GM21360 (cell line): ENCODE results near the gene TOMM7.
"Not testable (repeated sequence)": the region's sequence is repeated elsewhere in the genome, so short reads cannot be mapped to it uniquely, and the experiment has no call there.

Source experiments
- ATAC-seq: cut with Tn5 transposase; IDR thresholded peaks from one replicate; pipeline ENCODE4 v1.9.1; 2021; ENCODE audit warnings: mild to moderate bottlenecking, moderate library complexity; ENCODE audit not compliant: unreplicated experiment

The TOMM7 gene

DNA sequence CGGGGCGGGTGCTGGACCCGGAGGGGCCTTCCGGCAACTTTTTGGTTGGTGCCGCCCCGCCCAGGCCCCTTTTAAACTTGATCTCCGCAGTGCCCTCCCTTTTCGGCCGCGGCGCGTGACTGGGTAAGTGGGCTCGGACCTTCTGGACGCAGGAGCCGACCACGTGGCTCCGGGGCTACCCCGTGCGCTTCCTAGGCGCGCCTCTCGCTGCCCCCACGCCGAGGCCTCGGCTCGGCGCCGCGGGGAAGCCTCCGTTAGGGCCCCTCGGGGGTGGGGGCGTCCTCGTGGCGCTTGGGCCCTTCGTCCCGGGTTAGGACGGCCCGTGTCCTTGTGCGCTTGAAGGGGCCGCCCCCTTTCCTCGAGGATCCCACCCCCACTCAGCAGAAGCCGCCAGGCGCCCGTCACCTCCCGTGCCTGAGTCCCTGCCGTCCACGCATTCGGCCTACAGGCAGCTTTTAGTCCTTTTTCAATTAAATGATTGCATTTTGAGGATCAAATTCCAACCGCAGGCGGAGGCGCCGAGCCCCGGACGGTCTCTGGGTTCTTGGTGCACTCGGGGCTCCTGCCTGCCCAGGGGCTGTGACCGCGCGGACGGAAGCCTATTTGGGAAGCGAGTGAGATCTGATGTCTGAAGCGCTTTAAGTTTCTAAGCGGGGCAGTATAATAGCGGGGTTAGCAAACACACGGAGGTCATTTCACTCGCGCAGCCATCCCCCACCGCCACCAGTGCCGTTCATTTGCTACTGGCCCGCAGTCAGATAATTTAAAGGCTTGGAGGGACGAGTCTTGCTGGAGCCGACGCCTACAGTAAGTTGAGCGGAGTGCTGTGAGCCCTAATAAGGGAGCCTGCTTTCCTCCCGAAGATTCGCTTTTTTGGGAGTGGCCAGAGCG lies 31.8 kb upstream of the TOMM7 start:
- peak; percentile 82 for ATAC-seq

DNA sequence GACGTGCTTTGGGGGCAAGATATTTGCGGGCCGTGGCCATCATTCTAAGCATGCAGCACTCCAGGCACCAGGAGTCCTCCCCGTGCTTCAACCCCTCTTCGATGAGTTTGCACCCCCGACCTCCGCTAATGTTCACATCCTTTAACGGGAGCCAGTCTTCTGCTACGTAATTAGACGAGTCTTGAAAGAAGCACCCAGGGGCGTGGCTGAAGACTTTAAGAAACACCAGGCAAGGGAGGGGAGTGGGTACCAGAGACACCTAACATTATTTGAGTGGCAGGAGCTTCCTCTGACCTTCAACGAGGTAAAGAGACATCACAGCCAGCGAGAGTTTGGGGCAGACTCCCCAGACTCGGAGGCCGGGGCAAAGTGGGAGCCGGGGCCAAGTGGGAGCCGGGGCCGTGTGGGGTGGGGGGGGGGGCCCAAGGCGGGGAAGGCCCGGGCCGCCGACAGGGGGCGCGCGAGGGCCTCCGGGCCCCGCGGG lies 31.1 kb upstream of the TOMM7 start:
- ATAC-seq = peak; percentile 15

DNA sequence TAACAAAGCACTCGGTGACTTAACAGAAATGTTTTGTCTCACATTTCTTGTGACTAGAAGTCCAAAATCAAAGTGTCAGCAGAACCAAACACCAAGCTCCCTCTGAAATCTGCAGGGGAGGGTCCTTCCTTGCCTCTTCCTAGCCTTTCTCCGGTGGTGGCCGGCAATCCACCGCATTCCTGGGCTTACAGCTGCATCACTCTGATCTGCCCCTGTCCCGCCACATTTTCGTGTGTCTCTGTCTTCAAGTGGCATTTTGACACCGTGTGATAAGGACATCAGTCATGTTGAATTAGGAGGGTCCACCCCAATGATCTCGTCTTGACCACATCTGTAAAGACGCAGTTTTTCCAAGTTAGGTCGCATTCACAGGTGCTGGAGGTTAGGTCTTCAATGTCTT lies 30.5 kb upstream of the TOMM7 start:
- ATAC-seq = no peak

DNA sequence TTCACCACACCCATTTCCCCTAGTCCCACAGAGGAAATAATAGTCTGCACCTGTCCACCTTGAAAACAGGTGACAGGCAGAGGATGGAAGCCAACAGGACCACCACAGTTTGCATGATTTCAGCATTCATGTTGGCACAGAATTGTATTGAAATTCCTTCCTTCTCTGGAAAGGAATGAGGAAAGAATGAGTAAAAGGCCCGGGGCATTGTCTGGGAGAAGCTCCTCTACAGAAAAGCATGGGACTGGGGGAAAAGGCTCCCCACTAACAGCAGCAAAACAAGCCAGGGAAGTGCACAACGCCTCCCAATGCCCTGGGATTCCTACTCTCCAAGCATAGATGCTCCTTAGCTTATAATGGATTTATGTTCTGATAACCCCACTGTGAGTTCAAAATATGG lies 28.5 kb upstream of the TOMM7 start:
- no peak for ATAC-seq

DNA sequence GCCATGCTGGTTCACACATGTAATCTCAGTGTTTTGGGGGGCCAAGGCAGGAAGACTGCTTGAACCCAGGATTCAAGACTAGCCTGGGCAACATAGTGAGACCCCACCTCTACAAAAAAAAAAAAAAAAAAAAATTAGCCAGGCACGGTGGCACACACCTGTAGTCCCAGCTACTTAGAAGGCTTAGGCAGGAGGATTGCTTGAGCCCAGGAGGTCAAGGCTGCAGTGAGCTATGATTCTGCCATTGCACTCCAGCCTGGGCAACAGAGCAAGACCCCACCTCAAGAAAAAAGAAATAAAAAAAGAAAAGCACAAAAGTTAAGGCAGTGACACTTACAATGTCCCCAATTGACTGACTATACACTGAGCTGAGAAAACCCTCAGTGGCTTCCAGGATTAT lies 27.7 kb upstream of the TOMM7 start:
- ATAC-seq = not testable (repeated sequence)

DNA sequence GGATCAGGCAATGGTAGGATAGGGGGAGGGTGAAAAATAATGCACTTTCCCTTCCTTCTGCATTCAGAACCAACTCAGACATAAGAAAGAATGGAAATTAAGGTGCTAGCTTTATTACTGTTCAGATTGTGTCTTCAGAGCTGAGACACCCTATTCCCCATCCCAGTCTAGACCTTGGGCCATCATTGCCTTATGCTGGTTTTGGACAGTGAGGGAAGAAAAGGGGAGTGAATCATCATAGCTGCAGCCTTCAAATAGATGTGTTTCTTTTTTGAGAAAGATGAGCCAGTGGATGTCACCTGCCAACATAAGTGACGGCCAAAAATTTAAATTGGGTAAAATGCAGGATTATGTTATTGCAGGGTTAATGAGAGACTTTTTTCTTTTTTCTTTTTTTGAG lies 27.0 kb upstream of the TOMM7 start:
- ATAC-seq = no peak

DNA sequence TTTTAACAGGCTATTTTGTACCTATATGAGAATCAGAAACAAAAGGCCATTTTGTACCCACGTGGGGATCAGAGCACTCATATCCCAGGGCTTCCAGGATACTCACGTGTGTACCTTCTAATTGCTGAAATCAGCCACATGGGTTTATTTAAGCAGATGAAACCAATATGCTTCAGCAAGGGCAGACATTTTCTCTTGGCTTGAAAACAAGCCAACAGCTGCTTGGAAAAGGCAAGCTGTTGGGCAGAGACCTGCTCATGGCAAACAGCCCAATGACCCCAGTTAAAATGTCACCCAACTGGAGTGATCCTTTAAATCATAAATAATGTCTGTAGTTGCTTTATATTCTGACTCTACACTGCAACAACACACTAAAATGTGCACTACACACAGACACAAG lies 26.5 kb upstream of the TOMM7 start:
- no peak for ATAC-seq

DNA sequence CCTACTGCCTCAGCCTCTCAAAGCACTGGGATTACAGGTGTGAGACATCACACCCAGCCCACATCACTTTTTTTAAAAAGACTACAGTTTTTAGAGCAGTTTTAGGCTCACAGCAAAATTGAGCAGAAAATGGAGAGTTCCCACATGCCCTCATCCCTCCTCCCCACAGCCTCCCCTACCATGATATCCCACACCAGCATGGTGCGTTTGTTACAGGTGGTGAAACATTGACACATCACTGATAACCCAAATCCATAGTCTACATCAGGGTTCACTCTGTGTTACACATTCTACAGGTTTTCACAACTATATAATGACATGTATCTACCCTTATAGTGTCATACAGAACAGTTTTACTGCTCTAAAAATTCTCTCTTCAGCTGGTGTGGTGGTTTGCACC lies 24.3 kb upstream of the TOMM7 start:
- no peak for ATAC-seq

DNA sequence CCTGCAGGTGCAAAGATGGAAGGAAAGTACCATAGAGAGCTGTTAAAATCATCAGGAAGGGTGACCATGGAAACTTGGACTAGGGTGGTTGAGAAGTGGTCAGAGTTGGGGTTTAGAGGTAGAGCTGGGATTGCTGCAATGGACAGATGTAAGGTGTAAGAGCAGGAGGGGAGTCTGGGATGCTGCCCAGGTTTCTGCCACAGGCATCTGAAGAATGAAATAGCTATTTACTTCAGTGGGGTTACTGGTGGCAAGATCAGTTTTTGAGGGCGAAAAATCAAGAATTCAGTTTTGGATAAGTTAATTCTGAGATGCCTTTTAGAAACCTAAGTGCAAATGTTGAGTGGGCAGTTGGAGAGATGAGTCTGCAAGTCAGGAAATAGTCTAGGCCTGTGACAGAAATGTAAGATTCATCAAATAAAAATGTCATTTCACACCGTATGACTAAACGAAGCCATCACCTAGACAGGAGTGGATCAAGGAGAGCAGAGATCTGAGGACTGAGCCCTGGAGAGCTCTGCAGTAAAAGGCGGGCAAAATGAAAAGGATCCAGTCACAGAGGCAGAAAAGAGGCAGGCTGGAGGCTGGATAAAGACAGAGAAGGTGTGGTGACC lies 22.7 kb upstream of the TOMM7 start:
- no peak for ATAC-seq

DNA sequence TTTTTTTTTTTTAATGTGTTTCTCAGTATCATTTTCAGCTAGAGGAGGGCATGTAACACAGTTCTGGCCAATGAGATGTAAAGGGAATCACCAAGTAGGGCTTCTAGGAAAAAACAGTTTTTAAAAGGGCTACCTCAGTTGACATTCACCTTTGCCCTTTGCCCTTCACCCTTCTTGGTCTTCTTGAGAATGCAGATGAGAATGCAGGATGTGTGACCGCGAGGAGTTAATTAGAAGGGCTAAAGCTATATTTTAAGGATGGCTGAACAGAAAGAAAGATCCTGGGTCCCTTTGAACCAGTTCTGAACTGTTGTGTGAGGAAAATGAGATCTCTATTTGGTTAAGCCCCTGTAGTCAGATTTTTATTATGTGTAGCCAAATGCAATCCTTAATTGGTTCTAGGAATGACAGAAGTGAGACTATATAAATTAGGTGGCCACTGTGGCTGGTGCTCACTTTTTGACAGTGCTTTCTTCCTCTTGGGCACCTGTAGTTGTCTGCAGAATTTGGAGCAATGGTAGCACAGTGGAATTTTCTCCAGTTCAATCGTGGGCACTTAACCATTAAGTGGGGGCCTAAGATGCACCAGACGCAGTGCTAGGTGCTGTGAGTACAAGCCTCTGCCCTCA lies 21.1 kb upstream of the TOMM7 start:
- no peak for ATAC-seq

DNA sequence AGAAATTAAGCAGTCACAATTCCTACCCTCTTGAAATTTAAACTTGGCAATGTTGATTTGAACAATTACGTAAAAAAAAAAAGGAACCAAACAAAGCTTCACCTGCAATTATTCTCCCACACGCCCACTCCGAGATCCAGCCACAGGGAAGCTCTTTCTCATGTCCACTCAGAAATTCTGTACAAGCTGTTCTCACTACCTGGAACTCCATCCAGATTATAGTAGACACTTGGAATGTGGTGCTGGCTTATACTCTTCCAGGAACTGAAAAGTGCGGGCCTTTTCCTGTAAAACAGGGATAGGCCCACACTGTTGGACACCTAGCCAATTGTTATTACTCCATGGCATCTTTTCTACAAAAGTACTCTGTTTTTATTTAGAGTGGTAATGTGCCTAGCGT lies 20.3 kb upstream of the TOMM7 start:
- no peak for ATAC-seq

DNA sequence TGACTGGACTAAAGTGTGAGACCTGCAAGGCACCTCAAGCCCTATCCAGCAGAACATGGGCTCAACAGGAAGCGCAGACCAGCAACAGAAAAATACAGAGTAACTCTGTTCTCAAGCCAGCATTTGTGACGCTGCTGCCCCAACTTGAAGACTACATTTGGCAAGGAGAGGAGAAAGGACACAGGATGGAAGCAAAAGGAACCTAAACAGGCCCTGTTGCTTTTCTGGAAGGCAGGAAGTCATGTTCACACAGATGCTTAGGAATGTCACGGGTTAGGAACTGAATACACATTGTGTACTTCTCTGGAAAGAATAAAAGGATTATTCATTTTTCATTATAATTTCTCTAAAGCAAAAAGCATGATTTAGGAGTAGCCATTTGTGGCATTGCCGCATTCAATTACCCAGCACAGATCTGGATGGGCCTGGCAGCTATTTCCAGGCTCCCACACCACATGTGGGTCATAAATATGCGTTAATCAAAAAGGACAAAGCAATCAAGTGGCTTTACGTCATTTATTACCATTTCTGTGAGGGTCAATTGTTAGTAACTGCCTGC lies 19.8 kb upstream of the TOMM7 start:
- ATAC-seq = no peak

DNA sequence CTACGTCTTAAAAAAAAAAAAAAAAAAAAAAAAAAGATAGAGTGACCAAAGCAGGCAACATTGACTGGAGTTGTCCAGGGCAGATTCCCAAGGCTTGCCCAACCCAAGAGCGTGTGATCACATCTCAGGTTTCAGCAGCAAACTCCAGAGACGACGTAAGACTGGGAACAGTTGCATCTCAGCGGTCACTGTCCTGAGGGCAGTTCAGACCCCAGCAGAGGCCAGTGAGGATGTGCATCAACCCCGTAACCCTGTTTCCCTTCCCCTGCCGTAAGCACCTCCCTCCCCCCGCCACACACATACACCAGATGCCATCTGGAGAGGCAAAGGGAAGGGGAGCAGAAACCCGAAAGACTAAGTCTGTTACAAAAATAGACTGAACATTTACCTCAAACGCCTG lies 19.3 kb upstream of the TOMM7 start:
- no peak for ATAC-seq

DNA sequence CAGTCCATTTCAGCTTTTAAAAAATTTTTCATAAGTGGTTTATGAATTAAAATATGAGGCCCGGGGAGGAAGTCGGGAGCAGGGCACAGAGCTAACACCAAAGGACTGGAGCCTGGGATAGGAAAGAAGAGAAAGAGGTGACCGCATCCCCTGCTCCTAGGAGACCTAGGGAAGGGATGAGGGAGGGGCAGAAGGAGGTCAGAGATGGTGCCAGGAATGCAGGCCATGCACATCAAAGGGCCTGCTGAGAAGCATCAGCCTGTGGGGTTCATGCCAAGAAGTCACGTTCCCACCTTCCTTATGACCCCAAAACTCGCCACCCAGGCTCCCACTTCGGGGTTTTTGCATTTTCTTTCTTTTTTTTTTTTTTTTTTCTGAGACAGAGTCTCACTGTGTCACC lies 14.7 kb upstream of the TOMM7 start:
- no peak for ATAC-seq

DNA sequence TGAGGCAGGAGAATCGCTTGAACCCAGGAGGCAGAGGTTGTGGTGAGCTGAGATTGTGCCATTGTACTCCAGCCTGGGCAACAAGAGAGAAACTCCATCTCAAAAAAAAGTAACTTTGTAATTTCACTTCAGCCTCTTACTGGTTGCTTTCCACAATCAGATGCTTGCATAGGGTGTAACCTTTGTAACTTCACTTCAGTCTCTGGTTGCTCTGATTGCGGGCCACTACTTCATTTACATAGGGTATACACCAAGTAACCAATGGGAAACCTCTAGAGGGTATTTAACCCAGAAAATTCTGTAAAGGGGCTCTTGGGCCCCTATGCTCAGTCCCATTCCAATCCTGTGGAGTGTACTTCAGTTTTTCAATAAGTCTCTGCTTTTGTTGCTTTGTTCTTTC lies 13.9 kb upstream of the TOMM7 start:
- ATAC-seq = not testable (repeated sequence)

DNA sequence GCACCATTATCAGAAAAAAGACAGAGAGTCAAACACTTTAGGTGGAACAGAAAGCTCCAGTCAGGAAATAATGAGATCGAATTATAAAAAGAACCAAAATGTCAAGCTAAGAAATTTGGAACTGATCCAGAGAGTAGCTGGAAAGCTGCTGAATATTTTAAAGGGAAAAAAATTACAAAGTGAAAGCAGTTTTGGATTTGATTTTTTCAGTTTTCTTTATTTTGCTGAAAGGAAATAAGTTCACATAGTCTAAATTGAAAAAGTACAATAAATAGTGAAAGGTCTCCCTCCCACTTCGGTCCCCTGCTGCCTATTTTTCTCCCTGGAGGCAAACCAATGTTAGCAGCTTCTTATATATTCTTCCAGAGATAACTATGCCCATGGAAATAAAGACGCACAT lies 11.3 kb upstream of the TOMM7 start:
- no peak for ATAC-seq

DNA sequence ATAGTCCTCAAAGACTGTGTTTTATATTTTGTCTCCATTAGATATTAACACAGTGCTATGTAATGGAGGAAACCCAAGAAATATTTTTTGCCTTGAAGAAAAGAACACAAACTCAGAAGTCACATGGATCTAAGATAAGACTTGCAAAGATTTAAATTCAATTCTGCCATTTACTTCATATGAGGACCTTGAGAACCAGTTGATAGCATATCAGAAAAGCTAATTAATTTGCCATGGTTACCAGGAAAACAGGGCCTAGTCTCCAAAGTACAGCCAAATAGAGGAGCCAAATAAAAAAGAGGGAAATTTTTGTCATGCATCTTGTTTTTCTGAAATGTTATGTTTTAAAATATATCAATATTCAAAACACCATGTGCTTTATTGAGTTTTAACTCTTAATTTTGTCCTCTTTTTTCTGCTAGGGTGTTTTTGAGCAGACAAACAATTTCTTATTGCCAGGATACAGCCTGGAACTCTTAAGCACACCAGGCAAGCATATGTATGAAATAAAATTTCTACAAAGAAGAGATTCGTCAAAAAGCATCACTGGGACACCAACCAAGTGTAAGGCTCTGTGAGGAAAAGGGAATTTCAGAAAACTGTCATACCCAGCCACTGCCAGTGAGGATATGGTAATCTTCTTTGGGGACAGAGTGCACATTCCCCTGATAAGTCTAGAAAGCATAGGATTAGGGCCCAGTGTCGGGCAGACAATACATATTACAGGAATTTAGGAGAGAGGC lies 10.6 kb upstream of the TOMM7 start:
- no peak for ATAC-seq

DNA sequence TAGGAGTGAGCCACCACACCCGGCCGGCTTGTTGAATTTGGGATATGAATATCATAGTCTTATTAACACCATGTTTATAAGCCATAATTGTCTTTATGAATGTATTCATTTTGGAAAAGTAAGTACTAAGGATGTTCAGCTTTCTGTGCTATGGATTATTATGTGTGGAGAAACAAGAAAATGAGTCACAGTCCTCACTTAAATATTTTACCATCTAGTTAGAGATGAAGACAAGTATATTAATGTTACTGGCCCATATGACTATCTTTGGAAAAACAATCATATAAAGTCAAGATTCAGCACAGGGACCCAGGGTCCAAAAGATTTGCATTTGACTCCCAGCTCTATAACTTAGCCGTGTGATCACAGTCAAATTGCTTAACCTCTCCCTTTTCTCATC lies 9.8 kb upstream of the TOMM7 start:
- ATAC-seq = no peak

DNA sequence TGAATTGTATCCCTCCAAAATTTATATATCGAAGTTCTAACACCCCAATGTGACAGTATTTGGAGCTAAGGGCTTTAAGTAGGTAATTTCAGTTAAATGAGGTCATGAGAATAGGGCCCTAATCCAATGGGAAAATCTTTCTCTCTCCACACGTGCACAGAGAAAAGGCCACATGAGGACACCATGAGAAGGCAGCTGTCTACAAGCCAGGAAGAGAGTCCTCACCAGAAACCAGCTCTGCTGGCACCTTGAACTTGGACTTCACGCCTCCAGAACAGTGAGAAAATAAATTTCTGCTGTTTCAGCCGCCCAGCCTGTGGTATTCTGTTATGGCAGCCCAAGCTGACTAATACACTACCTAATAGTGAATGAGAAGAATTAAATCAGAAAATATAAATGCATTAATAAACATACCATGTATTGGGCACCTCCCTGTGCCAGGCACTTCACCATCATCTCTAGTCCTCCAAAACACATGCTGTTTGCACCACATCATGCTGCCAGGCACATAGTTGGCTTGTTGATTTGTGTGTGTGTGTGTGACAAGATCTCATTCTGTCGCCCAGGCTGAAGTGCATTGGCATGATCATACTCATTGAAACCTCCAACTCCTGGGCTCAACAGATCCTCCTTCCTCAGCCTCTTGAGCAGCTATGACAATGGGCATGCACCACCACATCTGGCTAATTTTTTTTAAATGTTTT lies 9.1 kb upstream of the TOMM7 start:
- no peak for ATAC-seq

DNA sequence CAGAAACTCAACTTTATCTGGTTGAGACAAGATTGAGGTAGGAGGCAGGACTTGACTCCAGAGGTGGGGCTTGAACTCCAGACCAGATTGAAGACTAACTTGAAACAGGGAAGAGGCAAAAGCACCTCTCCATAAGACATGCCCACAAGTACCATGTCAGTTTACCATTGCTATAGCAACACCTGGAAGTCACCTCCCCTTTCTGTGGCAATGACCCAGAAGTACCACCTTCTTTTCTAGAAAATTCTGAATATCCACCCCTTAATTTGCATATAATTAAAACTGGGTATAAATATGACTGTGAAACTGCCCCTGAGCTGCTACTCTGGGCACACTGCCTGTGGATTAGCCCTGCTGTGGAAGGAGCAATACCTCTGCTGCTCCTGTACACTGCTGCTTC lies 4.9 kb upstream of the TOMM7 start:
- ATAC-seq = no peak
